Hypothalamus (tissue), 51 donors: ENCODE measurements around the gene AOC2.
"Not testable (repeated sequence)": the region's sequence is repeated elsewhere in the genome, so short reads cannot be mapped to it uniquely, and the experiment has no call there.

ENCODE experiments used
- DNase-seq, 51 donors: peaks; one replicate each; lab custom pipeline; 2025; lab: John Stamatoyannopoulos, UW

AOC2 gene

GRCh38 chr17:42853597-42853967 is 9.2 kb downstream of the AOC2 start:
- DNase-seq, result no peak

GRCh38 chr17:42853968-42854790 is 9.8 kb downstream of the AOC2 start:
- DNase-seq, result no peak

GRCh38 chr17:42855048-42855596 is 10.7 kb downstream of the AOC2 start:
- DNase-seq, result no peak

GRCh38 chr17:42856093-42856492 is 11.7 kb downstream of the AOC2 start:
- DNase-seq, result not testable (repeated sequence)

GRCh38 chr17:42856516-42856915 is 12.1 kb downstream of the AOC2 start:
- DNase-seq, result not testable (repeated sequence)

GRCh38 chr17:42857389-42857788 is 13.0 kb downstream of the AOC2 start:
- DNase-seq, result no peak

GRCh38 chr17:42865638-42866094 is 21.3 kb downstream of the AOC2 start:
- DNase-seq, result no peak

- no peak for DNase-seq
These were observed 21.8 kb downstream of the AOC2 start for GRCh38 chr17:42866216-42866615.

- DNase-seq, result no peak
These were observed 22.5 kb downstream of the AOC2 start for GRCh38 chr17:42866631-42867575.

- DNase-seq, result not testable (repeated sequence)
These were observed 23.4 kb downstream of the AOC2 start for GRCh38 chr17:42867694-42868261.

GRCh38 chr17:42868338-42868737 is 24.0 kb downstream of the AOC2 start:
- no peak for DNase-seq

- no peak for DNase-seq
These were observed 27.3 kb downstream of the AOC2 start for GRCh38 chr17:42871647-42872046.

- no peak for DNase-seq
These were observed 28.0 kb downstream of the AOC2 start for GRCh38 chr17:42872251-42872965.

GRCh38 chr17:42873315-42873714 is 28.9 kb downstream of the AOC2 start:
- DNase-seq, result no peak

- DNase-seq, result not testable (repeated sequence)
These were observed 29.7 kb downstream of the AOC2 start for GRCh38 chr17:42873932-42874695.

GRCh38 chr17:42877037-42877436 is 32.7 kb downstream of the AOC2 start:
- DNase-seq, result no peak

GRCh38 chr17:42878123-42878880 is 33.9 kb downstream of the AOC2 start:
- no peak for DNase-seq

GRCh38 chr17:42878924-42879595 is 34.7 kb downstream of the AOC2 start:
- DNase-seq, result no peak
